ENCODE data around the gene CHRFAM7A. TPM values are rescaled to one million over a fixed set of nuclear protein-coding genes. Genes with fewer than 3 reads are reported as not detected.
"Not testable (repeated sequence)": the region's sequence is repeated elsewhere in the genome, so short reads cannot be mapped to it uniquely, and the experiment has no call there.

CHRFAM7A gene
- total RNA-seq, 2 experiments from 2014 or later: 1.9 to 2.7 TPM

- ATAC-seq (ENCODE audit: low read depth); H3K4me1 Mint-ChIP-seq; H3K27ac Mint-ChIP-seq; H3K4me3 Mint-ChIP-seq; H3K27me3 Mint-ChIP-seq; H3K36me3 Mint-ChIP-seq; POLR2A ChIA-PET; DNase-seq; H3K9me3 Mint-ChIP-seq: not testable (repeated sequence)
Observed at GRCh38 chr15:30367246-30367645, 26.1 kb downstream of the CHRFAM7A start.

- H3K9me3 Mint-ChIP-seq; H3K4me1 Mint-ChIP-seq; POLR2A ChIA-PET; H3K27me3 Mint-ChIP-seq; DNase-seq; H3K36me3 Mint-ChIP-seq; H3K27ac Mint-ChIP-seq; ATAC-seq (ENCODE audit: low read depth); H3K4me3 Mint-ChIP-seq: not testable (repeated sequence)
Observed at GRCh38 chr15:30361404-30361803, 31.9 kb downstream of the CHRFAM7A start.

GRCh38 chr15:30360990-30361389, 32.4 kb downstream of the CHRFAM7A start:
- H3K9me3 Mint-ChIP-seq; H3K27me3 Mint-ChIP-seq; H3K4me1 Mint-ChIP-seq; H3K4me3 Mint-ChIP-seq; H3K27ac Mint-ChIP-seq; POLR2A ChIA-PET; ATAC-seq (ENCODE audit: low read depth); DNase-seq; H3K36me3 Mint-ChIP-seq: not testable (repeated sequence)

- DNase-seq; H3K4me3 Mint-ChIP-seq; POLR2A ChIA-PET; H3K36me3 Mint-ChIP-seq; H3K9me3 Mint-ChIP-seq; H3K27me3 Mint-ChIP-seq; ATAC-seq (ENCODE audit: low read depth); H3K4me1 Mint-ChIP-seq; H3K27ac Mint-ChIP-seq: not testable (repeated sequence)
Observed at GRCh38 chr15:30355043-30355442, 38.3 kb downstream of the CHRFAM7A start.

- DNase-seq; H3K27ac Mint-ChIP-seq; H3K9me3 Mint-ChIP-seq; H3K4me1 Mint-ChIP-seq; H3K36me3 Mint-ChIP-seq; POLR2A ChIA-PET; H3K27me3 Mint-ChIP-seq; H3K4me3 Mint-ChIP-seq; ATAC-seq (ENCODE audit: low read depth): not testable (repeated sequence)
Observed at GRCh38 chr15:30349803-30350202, 43.5 kb downstream of the CHRFAM7A start.

GRCh38 chr15:30336584-30336983, 56.8 kb downstream of the CHRFAM7A start:
- not testable (repeated sequence) for H3K36me3 Mint-ChIP-seq

GRCh38 chr15:30334152-30334551, 59.2 kb downstream of the CHRFAM7A start:
- H3K27me3 Mint-ChIP-seq; H3K27ac Mint-ChIP-seq; H3K9me3 Mint-ChIP-seq; DNase-seq; ATAC-seq (ENCODE audit: low read depth); H3K4me3 Mint-ChIP-seq; H3K4me1 Mint-ChIP-seq; POLR2A ChIA-PET; H3K36me3 Mint-ChIP-seq: not testable (repeated sequence)

More at GRCh38 chr15:30336584-30336983, 56.8 kb downstream of the CHRFAM7A start:
- H3K27me3 Mint-ChIP-seq; H3K4me3 Mint-ChIP-seq; H3K4me1 Mint-ChIP-seq; DNase-seq; H3K27ac Mint-ChIP-seq; ATAC-seq (ENCODE audit: low read depth); POLR2A ChIA-PET; H3K9me3 Mint-ChIP-seq: not testable (repeated sequence)

- ATAC-seq (ENCODE audit: low read depth); H3K27me3 Mint-ChIP-seq; H3K27ac Mint-ChIP-seq; DNase-seq; H3K4me3 Mint-ChIP-seq; H3K36me3 Mint-ChIP-seq; H3K9me3 Mint-ChIP-seq; H3K4me1 Mint-ChIP-seq; POLR2A ChIA-PET: not testable (repeated sequence)
Observed at GRCh38 chr15:30326145-30326544, 67.2 kb downstream of the CHRFAM7A start.

- DNase-seq; H3K27ac Mint-ChIP-seq; POLR2A ChIA-PET; H3K4me1 Mint-ChIP-seq; H3K27me3 Mint-ChIP-seq; H3K36me3 Mint-ChIP-seq; ATAC-seq (ENCODE audit: low read depth); H3K4me3 Mint-ChIP-seq; H3K9me3 Mint-ChIP-seq: not testable (repeated sequence)
Observed at GRCh38 chr15:30321063-30321462, 72.3 kb downstream of the CHRFAM7A start.

- H3K4me3 Mint-ChIP-seq; H3K27me3 Mint-ChIP-seq; DNase-seq; H3K36me3 Mint-ChIP-seq; POLR2A ChIA-PET; ATAC-seq (ENCODE audit: low read depth); H3K9me3 Mint-ChIP-seq; H3K4me1 Mint-ChIP-seq; H3K27ac Mint-ChIP-seq: not testable (repeated sequence)
Observed at GRCh38 chr15:30315704-30316103, 77.6 kb downstream of the CHRFAM7A start.

GRCh38 chr15:30310575-30310974, 82.8 kb downstream of the CHRFAM7A start:
- not testable (repeated sequence) for DNase-seq

More at GRCh38 chr15:30310575-30310974, 82.8 kb downstream of the CHRFAM7A start:
- ATAC-seq (ENCODE audit: low read depth); H3K27me3 Mint-ChIP-seq; H3K4me1 Mint-ChIP-seq; H3K27ac Mint-ChIP-seq; H3K36me3 Mint-ChIP-seq; POLR2A ChIA-PET; H3K9me3 Mint-ChIP-seq; H3K4me3 Mint-ChIP-seq: not testable (repeated sequence)

Other genes with a start within 250 kb of the CHRFAM7A start
- gene GOLGA8R, start 20.7 kb upstream of the CHRFAM7A start, total RNA-seq: 10 to 100 TPM; 28.2 to 35.4 TPM
- 10 to 100 TPM; 13.1 to 16.0 TPM for gene GOLGA8Q, start 158.5 kb upstream of the CHRFAM7A start, total RNA-seq
- under 1 TPM; 0.54 to 0.64 TPM for gene GOLGA8H, start 210.5 kb upstream of the CHRFAM7A start, total RNA-seq